Measurements from ENCODE around the gene TRIO.

TRIO gene

GRCh38 chr5:14401639-14402038, 258.5 kb downstream of the TRIO start:
- ChIA-PET CTCF (interaction anchor here (0.5 to 5.1 kb wide), 6 partner anchors 13 to 1148 kb away, joined by 3 to 54 read pairs (median 4); no protein-coding TSS in a partner anchor), POLR2A (no interaction called here)
- Histone ChIP-seq H3K36me3 (ENCODE audit: control insufficient read depth in 2 of 2, insufficient read depth in 1 of 2, low read length in 2 of 2) (peaks cover 23 to 64% of the 10 kb centered on the region in 2 experiments), H3K9me3 (ENCODE audit: control insufficient read depth, insufficient read depth, low read depth, low read length) (no peaks in the 10 kb centered on the region), H3K27ac (ENCODE audit: extremely low read depth, low read depth, low read length) (no peak overlapping the region), H3K4me3 (ENCODE audit: low read depth, low read length) (no peak overlapping the region), H3K4me1 (ENCODE audit: control insufficient read depth, insufficient read depth, low read length) (no peaks in the 10 kb centered on the region)
- TF ChIP-seq ZBTB48 (tag by site-specific recombination; IDR thresholded peaks at IDR 0.05) (no peak), HOXA7 (CRISPR knock-in tag; IDR thresholded peaks at IDR 0.05; ENCODE audit: borderline replicate concordance) (no peak), ZNF18 (tag by site-specific recombination; IDR thresholded peaks at IDR 0.05) (no peak), ZNF561 (tag by site-specific recombination; IDR thresholded peaks at IDR 0.05; ENCODE audit: borderline replicate concordance) (no peak), ZFP69B (tag by site-specific recombination; IDR thresholded peaks at IDR 0.05) (no peak), ZNF274 (IDR thresholded peaks at IDR 0.05; ENCODE audit: low read length) (no peak), ZNF274 (tag by site-specific recombination; IDR thresholded peaks at IDR 0.05; ENCODE audit: borderline replicate concordance) (no peak), ZNF148 (tag by site-specific recombination; IDR thresholded peaks at IDR 0.05; ENCODE audit: borderline replicate concordance) (no peak), ZNF76 (tag by site-specific recombination; IDR thresholded peaks at IDR 0.05; ENCODE audit: borderline replicate concordance, low read depth) (no peak), YY2 (tag by site-specific recombination; IDR thresholded peaks at IDR 0.05) (no peak), ZNF433 (tag by site-specific recombination; IDR thresholded peaks at IDR 0.05; ENCODE audit: low read depth) (no peak)
- TF ChIP-seq, protein P1, sequence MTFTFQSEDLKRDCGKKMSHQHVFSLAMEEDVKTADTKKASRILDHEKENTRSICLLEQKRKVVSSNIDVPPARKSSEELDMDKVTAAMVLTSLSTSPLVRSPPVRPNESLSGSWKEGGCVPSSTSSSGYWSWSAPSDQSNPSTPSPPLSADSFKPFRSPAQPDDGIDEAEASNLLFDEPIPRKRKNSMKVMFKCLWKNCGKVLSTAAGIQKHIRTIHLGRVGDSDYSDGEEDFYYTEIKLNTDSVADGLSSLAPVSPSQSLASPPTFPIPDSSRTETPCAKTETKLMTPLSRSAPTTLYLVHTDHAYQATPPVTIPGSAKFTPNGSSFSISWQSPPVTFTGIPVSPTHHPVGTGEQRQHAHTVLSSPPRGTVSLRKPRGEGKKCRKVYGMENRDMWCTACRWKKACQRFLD (tag by site-specific recombination; IDR thresholded peaks at IDR 0.05) = no peak

GRCh38 chr5:14402424-14402823, 259.3 kb downstream of the TRIO start:
- Histone ChIP-seq H3K9me3 (ENCODE audit: control insufficient read depth, insufficient read depth, low read depth, low read length) (no peaks in the 10 kb centered on the region), H3K36me3 (ENCODE audit: control insufficient read depth in 2 of 2, insufficient read depth in 1 of 2, low read length in 2 of 2) (peaks cover 29 to 64% of the 10 kb centered on the region in 2 experiments), H3K4me1 (ENCODE audit: control insufficient read depth, insufficient read depth, low read length) (no peaks in the 10 kb centered on the region), H3K4me3 (ENCODE audit: low read depth, low read length) (no peak overlapping the region), H3K27ac (ENCODE audit: extremely low read depth, low read depth, low read length) (no peak overlapping the region)
- ChIA-PET POLR2A (no interaction called here), CTCF (interaction anchor here (5.1 kb wide), 1 partner anchor 247 kb away, joined by 54 read pairs; no protein-coding TSS in a partner anchor)
- peak; percentile 15; the same call in 1 of the 2 replicates for TF ChIP-seq YY2 (tag by site-specific recombination; IDR thresholded peaks at IDR 0.05)
- peak; percentile 87 for TF ChIP-seq ZNF211 (tag by site-specific recombination; IDR thresholded peaks at IDR 0.05; ENCODE audit: low read depth)
- no peak for TF ChIP-seq ZBTB17 (tag by site-specific recombination; IDR thresholded peaks at IDR 0.05)
- TF ChIP-seq, protein P2, sequence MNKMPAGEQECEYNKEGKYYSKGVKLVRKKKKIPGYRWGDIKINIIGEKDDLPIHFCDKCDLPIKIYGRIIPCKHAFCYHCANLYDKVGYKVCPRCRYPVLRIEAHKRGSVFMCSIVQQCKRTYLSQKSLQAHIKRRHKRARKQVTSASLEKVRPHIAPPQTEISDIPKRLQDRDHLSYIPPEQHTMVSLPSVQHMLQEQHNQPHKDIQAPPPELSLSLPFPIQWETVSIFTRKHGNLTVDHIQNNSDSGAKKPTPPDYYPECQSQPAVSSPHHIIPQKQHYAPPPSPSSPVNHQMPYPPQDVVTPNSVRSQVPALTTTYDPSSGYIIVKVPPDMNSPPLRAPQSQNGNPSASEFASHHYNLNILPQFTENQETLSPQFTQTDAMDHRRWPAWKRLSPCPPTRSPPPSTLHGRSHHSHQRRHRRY (tag by site-specific recombination; IDR thresholded peaks at IDR 0.05) = peak; percentile 28; the same call in 1 of the 2 replicates
- 0 out of 2 replicates have a peak, but pooled peaks have one; percentile 73 for TF ChIP-seq ZNF521 (tag by site-specific recombination; IDR thresholded peaks at IDR 0.05)
- TF ChIP-seq, protein P3, sequence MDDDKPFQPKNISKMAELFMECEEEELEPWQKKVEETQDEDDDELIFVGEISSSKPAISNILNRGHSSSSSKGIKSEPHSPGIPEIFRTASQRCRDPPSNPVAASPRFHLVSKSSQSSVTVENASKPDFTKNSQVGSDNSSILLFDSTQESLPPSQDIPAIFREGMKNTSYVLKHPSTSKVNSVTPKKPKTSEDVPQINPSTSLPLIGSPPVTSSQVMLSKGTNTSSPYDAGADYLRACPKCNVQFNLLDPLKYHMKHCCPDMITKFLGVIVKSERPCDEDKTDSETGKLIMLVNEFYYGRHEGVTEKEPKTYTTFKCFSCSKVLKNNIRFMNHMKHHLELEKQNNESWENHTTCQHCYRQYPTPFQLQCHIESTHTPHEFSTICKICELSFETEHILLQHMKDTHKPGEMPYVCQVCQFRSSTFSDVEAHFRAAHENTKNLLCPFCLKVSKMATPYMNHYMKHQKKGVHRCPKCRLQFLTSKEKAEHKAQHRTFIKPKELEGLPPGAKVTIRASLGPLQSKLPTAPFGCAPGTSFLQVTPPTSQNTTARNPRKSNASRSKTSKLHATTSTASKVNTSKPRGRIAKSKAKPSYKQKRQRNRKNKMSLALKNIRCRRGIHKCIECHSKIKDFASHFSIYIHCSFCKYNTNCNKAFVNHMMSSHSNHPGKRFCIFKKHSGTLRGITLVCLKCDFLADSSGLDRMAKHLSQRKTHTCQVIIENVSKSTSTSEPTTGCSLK (tag by site-specific recombination; IDR thresholded peaks at IDR 0.05) = 0 out of 2 replicates have a peak, but pooled peaks have one; percentile 20
- TF ChIP-seq ZNF274 (IDR thresholded peaks at IDR 0.05; ENCODE audit: low read length) = no peak
- TF ChIP-seq ZNF274 (tag by site-specific recombination; IDR thresholded peaks at IDR 0.05; ENCODE audit: borderline replicate concordance) = 0 out of 2 replicates have a peak, but pooled peaks have one; percentile 32
- TF ChIP-seq ZNF335 (tag by site-specific recombination; conservative IDR thresholded peaks at IDR 0.05) = no peak
